Measurements from ENCODE around the gene IL11RA.
A peak's percentile ranks its signal among the peaks of the same experiment; 100 is the strongest.

The IL11RA gene

GRCh38 chr9:34651876-34652601 is at the start of gene IL11RA:
Gene IL11RA (plus strand): TSS chr9:34652185. CDS start chr9:34655218, 3,033 bp downstream.
- DNase-seq, result no peak

- DNase-seq, result peak; percentile 69 to 89
Observed at GRCh38 chr9:34603610-34604231, 48.3 kb upstream of the IL11RA start.

GRCh38 chr9:34606190-34606589 is 45.8 kb upstream of the IL11RA start:
- DNase-seq, result no peak

GRCh38 chr9:34606905-34607304 is 45.1 kb upstream of the IL11RA start:
- no peak for DNase-seq

GRCh38 chr9:34607331-34607730 is 44.7 kb upstream of the IL11RA start:
- no peak for DNase-seq

GRCh38 chr9:34610434-34611206 is 41.4 kb upstream of the IL11RA start:
- no peak for DNase-seq

- no peak for DNase-seq
Observed at GRCh38 chr9:34611251-34611810, 40.7 kb upstream of the IL11RA start.

- peak; percentile 86 to 94 for DNase-seq
Observed at GRCh38 chr9:34611811-34612787, 39.9 kb upstream of the IL11RA start, which contains the start of gene RPP25L. Gene RPP25L (minus strand): TSS chr9:34612097. CDS start chr9:34611296, 801 bp downstream.

- peak; percentile 68 to 89 for DNase-seq
Observed at GRCh38 chr9:34612788-34613390, 39.1 kb upstream of the IL11RA start.

- no peak for DNase-seq
Observed at GRCh38 chr9:34615132-34615531, 36.9 kb upstream of the IL11RA start.

- DNase-seq, result peak; percentile 93 to 98
Observed at GRCh38 chr9:34620061-34620994, 31.7 kb upstream of the IL11RA start, which contains the start of gene DCTN3. Gene DCTN3 (minus strand): TSS chr9:34620495. CDS start chr9:34620464, 31 bp downstream.

- DNase-seq, result no peak
Observed at GRCh38 chr9:34623374-34624235, 28.4 kb upstream of the IL11RA start.

GRCh38 chr9:34624475-34625185 is 27.4 kb upstream of the IL11RA start:
- DNase-seq, result no peak

- no peak for DNase-seq
Observed at GRCh38 chr9:34625186-34625486, 26.8 kb upstream of the IL11RA start.

- DNase-seq, result no peak
Observed at GRCh38 chr9:34627716-34628655, 24.0 kb upstream of the IL11RA start.

- DNase-seq, result no peak
Observed at GRCh38 chr9:34628656-34629490, 23.1 kb upstream of the IL11RA start, which contains the start of gene ARID3C. Gene ARID3C (minus strand): TSS chr9:34629066. CDS start chr9:34628014, 1,052 bp downstream.

- no peak for DNase-seq
Observed at GRCh38 chr9:34629491-34629808, 22.5 kb upstream of the IL11RA start.
